Suprapubic skin (tissue), 4 donors: ENCODE measurements around the gene CTDSP1.

ENCODE experiments used
- EP300 ChIP-seq: sonication (generic); formaldehyde crosslinking; IDR thresholded peaks from one replicate; pipeline ENCODE4 v1.6.1; 2017; ENCODE audit warnings: antibody characterized with exemption
- POLR2A ChIP-seq, 2 donors: fragments of 450-650 bp; IDR thresholded peaks; one replicate each; pipeline ENCODE4 v1.6.1; 2017; ENCODE audit warnings: antibody characterized with exemption in 2 of 2, mild to moderate bottlenecking in 2 of 2, moderate library complexity in 2 of 2
- POLR2AphosphoS5 ChIP-seq, 3 donors: sonication (generic); formaldehyde crosslinking; IDR thresholded peaks; one replicate each; pipeline ENCODE4 v1.6.1; 2017; ENCODE audit warnings: antibody characterized with exemption in 3 of 3
- TF ChIP-seq, protein P1 (sequence below), 2 donors: fragments of 200-600 bp in 1 of 2; fragments of 450-650 bp in 1 of 2; sonication (generic) in 1 of 2; IDR thresholded peaks; one replicate each; pipeline ENCODE4 v1.5.1; 2016 to 2019; ENCODE audit warnings: antibody characterized with exemption in 2 of 2, mild to moderate bottlenecking in 1 of 2, moderate library complexity in 1 of 2

DNA sequence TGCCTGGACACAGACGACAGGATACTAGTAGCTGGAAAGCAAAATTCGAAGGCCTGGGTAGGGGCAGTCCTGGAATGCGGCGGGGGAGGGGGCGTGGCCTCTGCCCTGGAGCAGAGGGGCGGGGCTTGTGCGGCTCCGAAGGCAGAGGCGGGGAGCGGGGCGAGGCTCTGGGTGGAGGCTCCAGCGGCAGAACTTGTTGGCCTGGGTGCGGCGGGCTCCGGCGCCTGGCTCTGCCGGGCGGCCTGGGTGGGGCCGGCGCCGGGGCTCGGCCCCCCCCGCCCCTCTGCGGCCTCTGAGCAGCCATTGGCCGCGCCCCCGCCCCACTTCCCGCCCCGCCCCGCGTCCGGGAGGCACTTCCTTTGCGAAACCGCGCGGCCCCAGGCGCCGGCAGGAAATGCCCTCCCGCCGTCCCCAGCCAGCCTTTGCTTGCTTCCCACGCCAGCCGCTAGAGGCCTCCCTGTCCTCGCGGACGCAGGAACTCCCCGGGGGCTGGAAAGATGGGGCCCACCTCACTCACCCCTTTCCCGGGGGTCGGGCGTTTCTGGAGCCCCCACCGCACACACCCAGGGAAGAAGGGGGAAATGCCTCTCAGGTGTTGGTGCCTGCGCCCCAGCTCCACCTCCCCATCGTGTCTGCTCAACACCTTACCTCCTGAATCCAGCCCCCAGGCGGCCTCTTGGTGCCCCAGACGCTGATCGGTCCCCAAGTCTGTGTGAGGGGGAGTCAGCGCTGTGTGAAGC, 6.7 kb downstream of the CTDSP1 start:
- TF ChIP-seq POLR2A (IDR thresholded peaks at IDR 0.05): no peak
- TF ChIP-seq, protein P1, sequence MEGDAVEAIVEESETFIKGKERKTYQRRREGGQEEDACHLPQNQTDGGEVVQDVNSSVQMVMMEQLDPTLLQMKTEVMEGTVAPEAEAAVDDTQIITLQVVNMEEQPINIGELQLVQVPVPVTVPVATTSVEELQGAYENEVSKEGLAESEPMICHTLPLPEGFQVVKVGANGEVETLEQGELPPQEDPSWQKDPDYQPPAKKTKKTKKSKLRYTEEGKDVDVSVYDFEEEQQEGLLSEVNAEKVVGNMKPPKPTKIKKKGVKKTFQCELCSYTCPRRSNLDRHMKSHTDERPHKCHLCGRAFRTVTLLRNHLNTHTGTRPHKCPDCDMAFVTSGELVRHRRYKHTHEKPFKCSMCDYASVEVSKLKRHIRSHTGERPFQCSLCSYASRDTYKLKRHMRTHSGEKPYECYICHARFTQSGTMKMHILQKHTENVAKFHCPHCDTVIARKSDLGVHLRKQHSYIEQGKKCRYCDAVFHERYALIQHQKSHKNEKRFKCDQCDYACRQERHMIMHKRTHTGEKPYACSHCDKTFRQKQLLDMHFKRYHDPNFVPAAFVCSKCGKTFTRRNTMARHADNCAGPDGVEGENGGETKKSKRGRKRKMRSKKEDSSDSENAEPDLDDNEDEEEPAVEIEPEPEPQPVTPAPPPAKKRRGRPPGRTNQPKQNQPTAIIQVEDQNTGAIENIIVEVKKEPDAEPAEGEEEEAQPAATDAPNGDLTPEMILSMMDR (IDR thresholded peaks at IDR 0.05): peak; percentile 46 to 84
- TF ChIP-seq EP300: no peak
- TF ChIP-seq POLR2AphosphoS5 (IDR thresholded peaks at IDR 0.05): peak in 2 of 3 donors; percentile 67 to 68
